ENCODE data around the gene RAB3GAP2.
A peak's percentile ranks its signal among the peaks of the same experiment; 100 is the strongest.

RAB3GAP2 gene

DNA sequence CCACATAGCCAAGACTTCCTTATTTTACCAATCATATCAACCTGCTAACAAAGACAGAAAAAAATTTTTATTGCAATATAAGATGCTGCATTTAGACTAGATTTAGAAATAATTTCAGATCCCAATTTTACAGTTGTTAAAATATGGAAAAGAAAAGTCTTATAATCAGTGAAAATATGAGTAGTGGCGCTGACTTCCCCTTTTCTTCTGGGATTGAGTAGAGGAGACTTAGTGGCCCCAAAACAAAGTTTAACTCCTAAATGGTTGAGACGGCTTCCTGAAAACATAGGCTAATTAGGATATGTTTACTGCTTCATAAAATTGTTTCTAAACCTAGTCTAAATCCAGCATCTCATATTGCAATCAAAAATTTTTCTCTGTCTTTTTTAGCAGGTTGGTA lies 68.4 kb downstream of the RAB3GAP2 start:
- H3K4me3 ChIP-seq (replicated peaks; ENCODE audit: low read depth, low read length): no peak overlapping the region
- TF ChIP-seq, protein P1, sequence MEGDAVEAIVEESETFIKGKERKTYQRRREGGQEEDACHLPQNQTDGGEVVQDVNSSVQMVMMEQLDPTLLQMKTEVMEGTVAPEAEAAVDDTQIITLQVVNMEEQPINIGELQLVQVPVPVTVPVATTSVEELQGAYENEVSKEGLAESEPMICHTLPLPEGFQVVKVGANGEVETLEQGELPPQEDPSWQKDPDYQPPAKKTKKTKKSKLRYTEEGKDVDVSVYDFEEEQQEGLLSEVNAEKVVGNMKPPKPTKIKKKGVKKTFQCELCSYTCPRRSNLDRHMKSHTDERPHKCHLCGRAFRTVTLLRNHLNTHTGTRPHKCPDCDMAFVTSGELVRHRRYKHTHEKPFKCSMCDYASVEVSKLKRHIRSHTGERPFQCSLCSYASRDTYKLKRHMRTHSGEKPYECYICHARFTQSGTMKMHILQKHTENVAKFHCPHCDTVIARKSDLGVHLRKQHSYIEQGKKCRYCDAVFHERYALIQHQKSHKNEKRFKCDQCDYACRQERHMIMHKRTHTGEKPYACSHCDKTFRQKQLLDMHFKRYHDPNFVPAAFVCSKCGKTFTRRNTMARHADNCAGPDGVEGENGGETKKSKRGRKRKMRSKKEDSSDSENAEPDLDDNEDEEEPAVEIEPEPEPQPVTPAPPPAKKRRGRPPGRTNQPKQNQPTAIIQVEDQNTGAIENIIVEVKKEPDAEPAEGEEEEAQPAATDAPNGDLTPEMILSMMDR (IDR thresholded peaks at IDR 0.05; ENCODE audit: low read length, missing control alignments): no peak
- DNase-seq (ENCODE audit: low read depth): no peak

DNA sequence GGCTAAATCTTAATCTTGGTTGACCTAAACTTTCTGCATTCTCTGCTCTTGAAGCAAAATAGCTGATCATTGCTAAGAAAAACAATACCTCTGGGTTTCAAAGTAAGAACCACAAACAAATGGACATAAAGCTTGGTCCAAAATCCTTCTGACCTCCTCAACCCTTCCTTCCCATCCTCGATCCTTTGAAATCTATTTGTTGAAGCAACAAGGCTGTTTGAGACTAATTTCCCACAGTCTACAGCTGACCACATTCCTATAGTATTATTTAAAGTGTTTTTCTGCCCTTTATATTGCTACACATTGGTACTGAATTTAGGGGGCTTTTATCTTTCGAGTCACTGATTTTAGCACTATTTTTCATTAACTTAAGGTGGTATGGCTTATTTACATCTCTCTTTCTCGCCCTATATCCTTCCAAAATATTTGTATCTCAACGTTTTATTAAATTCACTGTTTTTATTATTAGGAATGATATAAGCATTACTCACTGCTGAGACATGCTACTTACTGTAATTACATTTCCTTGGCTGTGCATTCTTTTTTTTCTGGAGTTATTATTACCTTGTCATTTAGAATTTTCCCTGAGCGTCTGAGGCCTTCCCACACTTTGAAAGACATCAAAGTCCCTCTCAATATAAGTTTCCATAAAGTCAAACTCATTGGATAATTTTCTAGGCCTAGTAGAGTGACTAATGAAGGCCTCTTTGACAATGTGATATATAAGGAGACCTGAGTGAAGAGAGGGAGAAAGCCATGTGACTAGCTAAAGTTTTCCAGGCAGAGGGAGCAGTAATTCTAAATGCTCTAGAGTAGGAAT lies 73.9 kb downstream of the RAB3GAP2 start:
- no peak for DNase-seq (ENCODE audit: low read depth)
- TF ChIP-seq, protein P1 (IDR thresholded peaks at IDR 0.05; ENCODE audit: low read length, missing control alignments): no peak
- H3K4me3 ChIP-seq (replicated peaks; ENCODE audit: low read depth, low read length): no peak overlapping the region

DNA sequence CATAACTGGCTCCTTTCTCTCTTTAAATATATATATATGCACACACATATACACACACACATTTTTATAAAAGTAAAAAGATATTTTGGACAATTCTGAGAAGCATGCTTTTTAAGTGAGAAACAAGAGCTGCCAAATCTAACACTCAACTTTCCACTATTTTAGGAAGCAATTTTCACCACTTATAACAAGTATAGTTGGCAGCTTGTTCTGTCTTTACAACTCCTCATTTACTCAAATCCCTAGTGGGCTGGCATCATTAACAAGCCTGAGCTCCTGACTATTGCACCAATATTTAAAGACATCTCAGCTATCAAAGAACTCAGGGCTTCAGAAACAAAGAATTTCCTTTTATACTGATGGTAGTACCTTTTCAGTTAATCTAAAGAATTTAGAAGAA lies 76.6 kb downstream of the RAB3GAP2 start:
- H3K4me3 ChIP-seq (replicated peaks; ENCODE audit: low read depth, low read length): no peak overlapping the region
- TF ChIP-seq, protein P1 (IDR thresholded peaks at IDR 0.05; ENCODE audit: low read length, missing control alignments): no peak
- no peak for DNase-seq (ENCODE audit: low read depth)

DNA sequence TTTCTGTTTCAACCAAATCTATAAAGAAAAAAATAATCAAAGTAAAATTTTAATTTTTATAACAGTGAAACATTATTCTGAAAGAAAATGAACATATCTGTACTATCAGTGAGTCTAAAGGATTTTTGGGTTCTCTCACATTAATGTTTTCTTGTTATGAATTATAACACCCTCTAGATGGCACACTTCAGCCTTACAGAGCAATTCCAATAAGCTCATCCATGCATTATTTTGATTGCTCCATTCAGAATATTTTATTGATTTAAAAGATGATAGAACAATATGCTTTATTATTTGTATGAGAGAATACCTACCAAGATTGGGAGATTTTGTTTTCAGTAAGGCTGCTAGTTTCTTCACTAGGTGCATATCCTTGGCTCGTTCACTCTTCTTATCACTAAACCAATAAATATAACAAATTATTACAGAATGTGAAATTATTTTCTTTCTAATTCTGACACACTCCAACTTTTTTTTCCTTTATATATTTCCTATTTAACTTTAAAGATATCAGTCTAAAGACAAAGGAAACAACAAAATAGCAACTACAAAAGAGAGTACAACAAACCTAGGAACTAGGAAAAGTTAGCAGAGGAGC lies 82.4 kb downstream of the RAB3GAP2 start:
- TF ChIP-seq, protein P1 (IDR thresholded peaks at IDR 0.05; ENCODE audit: low read length, missing control alignments): peak; percentile 53
- no peak overlapping the region for H3K4me3 ChIP-seq (replicated peaks; ENCODE audit: low read depth, low read length)
- peak; percentile 59 for DNase-seq (ENCODE audit: low read depth)

DNA sequence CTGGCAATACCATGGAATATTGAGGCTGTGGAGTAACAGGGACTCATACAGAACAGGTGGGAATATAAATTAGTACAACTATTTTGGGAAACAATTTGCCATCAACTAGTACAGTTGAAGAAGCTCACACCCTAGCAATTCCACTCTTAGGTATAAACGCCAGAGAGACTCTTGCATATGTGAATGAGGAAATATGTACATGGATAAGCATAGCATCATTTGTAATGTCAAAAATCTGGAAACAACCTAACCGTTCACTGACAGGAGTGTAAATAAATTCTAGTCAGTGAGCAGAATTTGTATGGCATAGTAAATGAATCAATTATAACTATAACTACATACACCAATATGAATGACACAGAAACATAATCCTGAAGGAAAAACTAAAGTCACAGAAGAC lies 83.7 kb downstream of the RAB3GAP2 start:
- TF ChIP-seq, protein P1 (IDR thresholded peaks at IDR 0.05; ENCODE audit: low read length, missing control alignments): no peak
- H3K4me3 ChIP-seq (replicated peaks; ENCODE audit: low read depth, low read length): no peak overlapping the region

DNA sequence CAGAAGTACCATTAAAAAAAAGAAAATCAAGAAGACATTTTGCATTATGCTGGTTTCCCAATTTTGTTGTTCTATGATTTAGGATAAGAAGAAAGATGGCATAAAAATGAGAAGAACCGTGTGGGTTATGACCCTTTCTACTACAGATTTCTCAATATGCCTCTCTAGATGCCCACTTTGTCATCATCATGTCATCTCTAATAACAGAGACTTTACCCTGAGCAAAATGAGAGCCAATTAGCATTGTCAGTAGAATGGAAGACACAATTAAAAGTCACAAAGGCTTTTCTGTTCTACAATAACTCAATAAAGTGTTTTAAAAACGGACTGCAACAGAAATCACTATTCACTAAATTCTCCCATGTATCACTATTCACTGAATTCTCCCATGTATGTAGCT lies 85.5 kb downstream of the RAB3GAP2 start:
- H3K4me3 ChIP-seq (replicated peaks; ENCODE audit: low read depth, low read length): no peak overlapping the region
- DNase-seq (ENCODE audit: low read depth): no peak
- TF ChIP-seq, protein P1 (IDR thresholded peaks at IDR 0.05; ENCODE audit: low read length, missing control alignments): no peak

More for the DNA sequence above, 83.7 kb downstream of the RAB3GAP2 start:
- DNase-seq (ENCODE audit: low read depth): no peak

All from fibroblast of pulmonary artery (primary cell).